Ishikawa (cell line): ENCODE measurements around the gene FHIT.

Experiments used
- CEBPB ChIP-seq: IDR thresholded peaks from 2 replicates; pipeline ENCODE4 v1.6.1; 2012
- CREB1 ChIP-seq: IDR thresholded peaks from 2 replicates; pipeline ENCODE4 v1.6.1; 2012; ENCODE audit warnings: low read depth
- EGR1 ChIP-seq: IDR thresholded peaks from 2 replicates; pipeline ENCODE4 v1.6.1; 2012
- EP300 ChIP-seq: IDR thresholded peaks from 2 replicates; pipeline ENCODE4 v1.6.1; 2012; ENCODE audit warnings: borderline replicate concordance
- MAX ChIP-seq: IDR thresholded peaks from 2 replicates; pipeline ENCODE4 v1.6.1; 2012
- NFIC ChIP-seq: IDR thresholded peaks from 2 replicates; pipeline ENCODE4 v1.6.1; 2012
- RAD21 ChIP-seq: IDR thresholded peaks from 2 replicates; pipeline ENCODE4 v1.6.1; 2012; ENCODE audit warnings: low read depth
- TAF1 ChIP-seq: IDR thresholded peaks from 2 replicates; pipeline ENCODE4 v1.6.1; 2012; ENCODE audit warnings: low read depth, mild to moderate bottlenecking
- TCF12 ChIP-seq: IDR thresholded peaks from 2 replicates; pipeline ENCODE4 v1.6.1; 2012; ENCODE audit warnings: low read depth
- TEAD4 ChIP-seq: IDR thresholded peaks from 2 replicates; pipeline ENCODE4 v1.6.1; 2012
- YY1 ChIP-seq: IDR thresholded peaks from 2 replicates; pipeline ENCODE4 v1.6.1; 2012; ENCODE audit warnings: low read depth
- ZBTB7A ChIP-seq: IDR thresholded peaks from 2 replicates; pipeline ENCODE4 v1.6.1; 2012; ENCODE audit warnings: low read depth
- TF ChIP-seq, protein P1 (sequence below): IDR thresholded peaks from 2 replicates; pipeline ENCODE4 v1.6.1; 2012; ENCODE audit warnings: low read depth, mild to moderate bottlenecking
- TF ChIP-seq, protein P2 (sequence below): IDR thresholded peaks from 2 replicates; pipeline ENCODE4 v1.6.1; 2012

DNA sequence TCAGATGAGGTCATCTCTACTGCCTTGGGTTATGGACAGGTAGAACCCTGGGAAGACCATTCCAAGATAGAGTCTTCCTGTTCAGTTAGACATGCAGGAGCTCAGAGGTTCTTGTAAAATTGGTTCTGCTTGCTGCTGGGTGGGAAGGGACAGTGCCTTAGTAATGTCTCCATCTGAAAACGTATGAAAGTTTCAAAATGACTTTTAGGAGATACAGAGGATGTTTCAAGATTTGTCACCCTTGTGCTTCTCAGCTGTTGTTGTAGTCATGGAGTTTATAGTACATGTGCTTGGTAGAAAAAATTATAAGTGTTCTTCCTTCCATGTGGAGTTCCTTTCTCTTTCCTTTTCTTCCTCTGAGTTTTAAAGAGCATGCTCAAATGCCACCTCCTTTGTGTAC, 1316.2 kb downstream of the FHIT start:
- no peak for TF ChIP-seq EP300
- no peak for TF ChIP-seq TEAD4
- no peak for TF ChIP-seq YY1
- TF ChIP-seq MAX = no peak
- TF ChIP-seq ZBTB7A = no peak
- no peak for TF ChIP-seq RAD21
- no peak for TF ChIP-seq CEBPB
- TF ChIP-seq NFIC = no peak
- TF ChIP-seq, protein P1, sequence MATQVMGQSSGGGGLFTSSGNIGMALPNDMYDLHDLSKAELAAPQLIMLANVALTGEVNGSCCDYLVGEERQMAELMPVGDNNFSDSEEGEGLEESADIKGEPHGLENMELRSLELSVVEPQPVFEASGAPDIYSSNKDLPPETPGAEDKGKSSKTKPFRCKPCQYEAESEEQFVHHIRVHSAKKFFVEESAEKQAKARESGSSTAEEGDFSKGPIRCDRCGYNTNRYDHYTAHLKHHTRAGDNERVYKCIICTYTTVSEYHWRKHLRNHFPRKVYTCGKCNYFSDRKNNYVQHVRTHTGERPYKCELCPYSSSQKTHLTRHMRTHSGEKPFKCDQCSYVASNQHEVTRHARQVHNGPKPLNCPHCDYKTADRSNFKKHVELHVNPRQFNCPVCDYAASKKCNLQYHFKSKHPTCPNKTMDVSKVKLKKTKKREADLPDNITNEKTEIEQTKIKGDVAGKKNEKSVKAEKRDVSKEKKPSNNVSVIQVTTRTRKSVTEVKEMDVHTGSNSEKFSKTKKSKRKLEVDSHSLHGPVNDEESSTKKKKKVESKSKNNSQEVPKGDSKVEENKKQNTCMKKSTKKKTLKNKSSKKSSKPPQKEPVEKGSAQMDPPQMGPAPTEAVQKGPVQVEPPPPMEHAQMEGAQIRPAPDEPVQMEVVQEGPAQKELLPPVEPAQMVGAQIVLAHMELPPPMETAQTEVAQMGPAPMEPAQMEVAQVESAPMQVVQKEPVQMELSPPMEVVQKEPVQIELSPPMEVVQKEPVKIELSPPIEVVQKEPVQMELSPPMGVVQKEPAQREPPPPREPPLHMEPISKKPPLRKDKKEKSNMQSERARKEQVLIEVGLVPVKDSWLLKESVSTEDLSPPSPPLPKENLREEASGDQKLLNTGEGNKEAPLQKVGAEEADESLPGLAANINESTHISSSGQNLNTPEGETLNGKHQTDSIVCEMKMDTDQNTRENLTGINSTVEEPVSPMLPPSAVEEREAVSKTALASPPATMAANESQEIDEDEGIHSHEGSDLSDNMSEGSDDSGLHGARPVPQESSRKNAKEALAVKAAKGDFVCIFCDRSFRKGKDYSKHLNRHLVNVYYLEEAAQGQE = no peak
- no peak for TF ChIP-seq TCF12
- TF ChIP-seq, protein P2, sequence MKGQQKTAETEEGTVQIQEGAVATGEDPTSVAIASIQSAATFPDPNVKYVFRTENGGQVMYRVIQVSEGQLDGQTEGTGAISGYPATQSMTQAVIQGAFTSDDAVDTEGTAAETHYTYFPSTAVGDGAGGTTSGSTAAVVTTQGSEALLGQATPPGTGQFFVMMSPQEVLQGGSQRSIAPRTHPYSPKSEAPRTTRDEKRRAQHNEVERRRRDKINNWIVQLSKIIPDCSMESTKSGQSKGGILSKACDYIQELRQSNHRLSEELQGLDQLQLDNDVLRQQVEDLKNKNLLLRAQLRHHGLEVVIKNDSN = no peak
- no peak for TF ChIP-seq CREB1
- TF ChIP-seq TAF1 = no peak
- TF ChIP-seq EGR1 = no peak
